ENCODE data around the gene FANCB. TPM values are rescaled to one million over a fixed set of nuclear protein-coding genes. Genes with fewer than 3 reads are reported as not detected.

Gene FANCB
- total and polyA plus RNA-seq, 4 donors = 0.38 to 2.0 (median 1.7) TPM; not detected in 1

- Histone ChIP-seq H3K4me1 (ENCODE audit: control insufficient read depth in 1 of 2, insufficient read depth in 2 of 2, low read length in 2 of 2) (no peaks in the 10 kb centered on the region), H3K4me3 (ENCODE audit: low read length in 2 of 2) (no peak overlapping the region), H3K27ac (ENCODE audit: low read depth in 1 of 2, low read length in 2 of 2) (no peak overlapping the region), H3K9me3 (ENCODE audit: control insufficient read depth, low read length) (no peaks in the 10 kb centered on the region), H3K27me3 (ENCODE audit: control insufficient read depth in 1 of 2, insufficient read depth in 2 of 2, low read length in 1 of 2) (no peaks in the 10 kb centered on the region), H3K36me3 (ENCODE audit: control insufficient read depth in 1 of 2, insufficient read depth in 2 of 2, low read length in 1 of 2) (no peaks in the 10 kb centered on the region)
- DNase-seq (no peak), ATAC-seq (ENCODE audit: low FRiP score) (no peak)
- intact Hi-C loops (cut with DNase I) = no loop called here
These were observed 29.7 kb upstream of the FANCB start for GRCh38 chrX:14902537-14902936.

GRCh38 chrX:14899607-14900006 is 26.7 kb upstream of the FANCB start:
- DNase-seq = no peak
- Histone ChIP-seq H3K4me1 (ENCODE audit: control insufficient read depth in 1 of 2, insufficient read depth in 2 of 2, low read length in 2 of 2) (no peaks in the 10 kb centered on the region), H3K4me3 (ENCODE audit: low read length in 2 of 2) (no peak overlapping the region), H3K27ac (ENCODE audit: low read depth in 1 of 2, low read length in 2 of 2) (no peak overlapping the region), H3K9me3 (ENCODE audit: control insufficient read depth, low read length) (no peaks in the 10 kb centered on the region), H3K36me3 (ENCODE audit: control insufficient read depth in 1 of 2, insufficient read depth in 2 of 2, low read length in 1 of 2) (no peaks in the 10 kb centered on the region), H3K27me3 (ENCODE audit: control insufficient read depth in 1 of 2, insufficient read depth in 2 of 2, low read length in 1 of 2) (no peaks in the 10 kb centered on the region)
- intact Hi-C loops (cut with DNase I) = no loop called here
- no peak for ATAC-seq (ENCODE audit: low FRiP score)

GRCh38 chrX:14897042-14897441 is 24.2 kb upstream of the FANCB start:
- intact Hi-C loops (cut with DNase I) = no loop called here
- DNase-seq (no peak), ATAC-seq (ENCODE audit: low FRiP score) (no peak)
- no peak overlapping the region for H3K27ac ChIP-seq (ENCODE audit: low read depth in 1 of 2, low read length in 2 of 2)
- no peaks in the 10 kb centered on the region for H3K36me3 ChIP-seq (ENCODE audit: control insufficient read depth in 1 of 2, insufficient read depth in 2 of 2, low read length in 1 of 2)
- no peaks in the 10 kb centered on the region for H3K27me3 ChIP-seq (ENCODE audit: control insufficient read depth in 1 of 2, insufficient read depth in 2 of 2, low read length in 1 of 2)
- no peak overlapping the region for H3K4me3 ChIP-seq (ENCODE audit: low read length in 2 of 2)
- no peaks in the 10 kb centered on the region for H3K4me1 ChIP-seq (ENCODE audit: control insufficient read depth in 1 of 2, insufficient read depth in 2 of 2, low read length in 2 of 2)
- WGBS, 2 donors = 75 to 82% methylated on average over 2 of the region's 2 CpGs
- H3K9me3 ChIP-seq (ENCODE audit: control insufficient read depth, low read length) = no peaks in the 10 kb centered on the region

- no peaks in the 10 kb centered on the region for H3K36me3 ChIP-seq (ENCODE audit: control insufficient read depth in 1 of 2, insufficient read depth in 2 of 2, low read length in 1 of 2)
- no peak overlapping the region for H3K27ac ChIP-seq (ENCODE audit: low read depth in 1 of 2, low read length in 2 of 2)
- ATAC-seq (ENCODE audit: low FRiP score) = no peak
- H3K4me1 ChIP-seq (ENCODE audit: control insufficient read depth in 1 of 2, insufficient read depth in 2 of 2, low read length in 2 of 2) = no peaks in the 10 kb centered on the region
- no peaks in the 10 kb centered on the region for H3K27me3 ChIP-seq (ENCODE audit: control insufficient read depth in 1 of 2, insufficient read depth in 2 of 2, low read length in 1 of 2)
- intact Hi-C loops (cut with DNase I) = no loop called here
- no peak for DNase-seq
- 89 to 100% methylated on average over 2 of the region's 2 CpGs for WGBS, 2 donors
- no peak overlapping the region for H3K4me3 ChIP-seq (ENCODE audit: low read length in 2 of 2)
- no peaks in the 10 kb centered on the region for H3K9me3 ChIP-seq (ENCODE audit: control insufficient read depth, low read length)
These were observed 23.4 kb upstream of the FANCB start for GRCh38 chrX:14896273-14896672.

- ATAC-seq (ENCODE audit: low FRiP score) (no peak), DNase-seq (no peak)
- Histone ChIP-seq H3K9me3 (ENCODE audit: control insufficient read depth, low read length) (no peaks in the 10 kb centered on the region), H3K27ac (ENCODE audit: low read depth in 1 of 2, low read length in 2 of 2) (no peak overlapping the region), H3K36me3 (ENCODE audit: control insufficient read depth in 1 of 2, insufficient read depth in 2 of 2, low read length in 1 of 2) (no peaks in the 10 kb centered on the region), H3K4me1 (ENCODE audit: control insufficient read depth in 1 of 2, insufficient read depth in 2 of 2, low read length in 2 of 2) (no peaks in the 10 kb centered on the region), H3K4me3 (ENCODE audit: low read length in 2 of 2) (no peak overlapping the region), H3K27me3 (ENCODE audit: control insufficient read depth in 1 of 2, insufficient read depth in 2 of 2, low read length in 1 of 2) (no peaks in the 10 kb centered on the region)
- 54 to 73% methylated on average over 3 of the region's 3 CpGs for WGBS, 2 donors
- intact Hi-C loops (cut with DNase I) = no loop called here
These were observed 13.4 kb upstream of the FANCB start for GRCh38 chrX:14886252-14886651.

GRCh38 chrX:14884714-14885113 is 11.8 kb upstream of the FANCB start:
- ATAC-seq (ENCODE audit: low FRiP score) = no peak
- WGBS, 2 donors = 70 to 83% methylated on average over 1 of the region's 1 CpG
- no peaks in the 10 kb centered on the region for H3K36me3 ChIP-seq (ENCODE audit: control insufficient read depth in 1 of 2, insufficient read depth in 2 of 2, low read length in 1 of 2)
- no peak for DNase-seq
- no peak overlapping the region for H3K27ac ChIP-seq (ENCODE audit: low read depth in 1 of 2, low read length in 2 of 2)
- no peaks in the 10 kb centered on the region for H3K27me3 ChIP-seq (ENCODE audit: control insufficient read depth in 1 of 2, insufficient read depth in 2 of 2, low read length in 1 of 2)
- intact Hi-C loops (cut with DNase I) = no loop called here
- no peaks in the 10 kb centered on the region for H3K4me1 ChIP-seq (ENCODE audit: control insufficient read depth in 1 of 2, insufficient read depth in 2 of 2, low read length in 2 of 2)
- H3K9me3 ChIP-seq (ENCODE audit: control insufficient read depth, low read length) = no peaks in the 10 kb centered on the region
- no peak overlapping the region for H3K4me3 ChIP-seq (ENCODE audit: low read length in 2 of 2)

- Histone ChIP-seq H3K9me3 (ENCODE audit: control insufficient read depth, low read length) (no peaks in the 10 kb centered on the region), H3K36me3 (ENCODE audit: control insufficient read depth in 1 of 2, insufficient read depth in 2 of 2, low read length in 1 of 2) (no peaks in the 10 kb centered on the region), H3K4me1 (ENCODE audit: control insufficient read depth in 1 of 2, insufficient read depth in 2 of 2, low read length in 2 of 2) (no peaks in the 10 kb centered on the region), H3K27ac (ENCODE audit: low read depth in 1 of 2, low read length in 2 of 2) (no peak overlapping the region), H3K4me3 (ENCODE audit: low read length in 2 of 2) (no peak overlapping the region), H3K27me3 (ENCODE audit: control insufficient read depth in 1 of 2, insufficient read depth in 2 of 2, low read length in 1 of 2) (no peaks in the 10 kb centered on the region)
- intact Hi-C loops (cut with DNase I) = no loop called here
- DNase-seq = no peak
- ATAC-seq (ENCODE audit: low FRiP score) = no peak
These were observed 11.0 kb upstream of the FANCB start for GRCh38 chrX:14883826-14884225.

GRCh38 chrX:14875624-14876023 is 2.8 kb upstream of the FANCB start:
- 81 to 86% methylated on average over 7 of the region's 7 CpGs for WGBS, 2 donors
- ATAC-seq (ENCODE audit: low FRiP score) = no peak
- no peak for DNase-seq

GRCh38 chrX:14873676-14874049 is 794 bp upstream of the FANCB start:
- intact Hi-C loops (cut with DNase I) = no loop called here
- Histone ChIP-seq H3K9me3 (ENCODE audit: control insufficient read depth, low read length) (no peaks in the 10 kb centered on the region), H3K4me1 (ENCODE audit: control insufficient read depth in 1 of 2, insufficient read depth in 2 of 2, low read length in 2 of 2) (no peaks in the 10 kb centered on the region), H3K36me3 (ENCODE audit: control insufficient read depth in 1 of 2, insufficient read depth in 2 of 2, low read length in 1 of 2) (no peaks in the 10 kb centered on the region), H3K27ac (ENCODE audit: low read depth in 1 of 2, low read length in 2 of 2) (peak overlapping the region in 1 of 2 donors; percentile 35), H3K27me3 (ENCODE audit: control insufficient read depth in 1 of 2, insufficient read depth in 2 of 2, low read length in 1 of 2) (no peaks in the 10 kb centered on the region), H3K4me3 (ENCODE audit: low read length in 2 of 2) (peak overlapping the region; percentile 14 to 21)
- 1 to 35% methylated on average over 8 of the region's 8 CpGs for WGBS, 2 donors
- ATAC-seq (ENCODE audit: low FRiP score) (no peak), DNase-seq (no peak)

More at GRCh38 chrX:14875624-14876023, 2.8 kb upstream of the FANCB start:
- Histone ChIP-seq H3K4me1 (ENCODE audit: control insufficient read depth in 1 of 2, insufficient read depth in 2 of 2, low read length in 2 of 2) (no peaks in the 10 kb centered on the region), H3K9me3 (ENCODE audit: control insufficient read depth, low read length) (no peaks in the 10 kb centered on the region), H3K4me3 (ENCODE audit: low read length in 2 of 2) (no peak overlapping the region), H3K27ac (ENCODE audit: low read depth in 1 of 2, low read length in 2 of 2) (no peak overlapping the region), H3K36me3 (ENCODE audit: control insufficient read depth in 1 of 2, insufficient read depth in 2 of 2, low read length in 1 of 2) (no peaks in the 10 kb centered on the region), H3K27me3 (ENCODE audit: control insufficient read depth in 1 of 2, insufficient read depth in 2 of 2, low read length in 1 of 2) (no peaks in the 10 kb centered on the region)
- intact Hi-C loops (cut with DNase I) = no loop called here
